Colonic mucosa (tissue), 4 donors: ENCODE measurements around the gene PRKN. TPM values are rescaled to one million over a fixed set of nuclear protein-coding genes. Genes with fewer than 3 reads are reported as not detected.

ENCODE experiments used
- DNase-seq: peaks from one replicate; pipeline ENCODE4 v3.0.0-alpha.2; 2020
- H3K27ac ChIP-seq: fragments of 200-600 bp; one replicate; pipeline ENCODE4 v1.8.0; 2021
- H3K27me3 ChIP-seq: fragments of 200-600 bp; one replicate; pipeline ENCODE4 v1.8.0; 2021
- H3K36me3 ChIP-seq: fragments of 200-600 bp; one replicate; pipeline ENCODE4 v1.8.0; 2021
- H3K4me1 ChIP-seq: fragments of 200-600 bp; one replicate; pipeline ENCODE4 v1.8.0; 2021; ENCODE audit warnings: mild to moderate bottlenecking
- H3K4me3 ChIP-seq: fragments of 200-600 bp; one replicate; pipeline ENCODE4 v1.8.0; 2021
- H3K9ac ChIP-seq, 2 donors: one replicate each; pipeline ENCODE4 v1.7.0; 2013; ENCODE audit warnings: control low read depth in 2 of 2, low read depth in 2 of 2, low read length in 2 of 2
- H3K9me3 ChIP-seq: fragments of 200-600 bp; one replicate; pipeline ENCODE4 v1.8.0; 2021
- CTCF ChIP-seq: fragments of 200-600 bp; IDR thresholded peaks from one replicate; pipeline ENCODE4 v1.8.0; 2022; ENCODE audit warnings: antibody characterized with exemption, mild to moderate bottlenecking
- intact Hi-C: fragments of 100-400 bp; cut with DNase I; formaldehyde crosslinking; loops from one replicate; pipeline ENCODE4 v1.14.1; 2022
- total RNA-seq, 2 donors: library from RNA; stranded (reverse); fragmentation: NEBNext Ultra II Directional in 1 of 2; extraction: Animal tissue kit (Norgen Biotek cat#: 25700) in 1 of 2; gene quantifications; one replicate each; pipeline ENCODE4 v1.2.1, GENCODE V29; 2021
- donor health status: healthy.
- donor health status: DM: no; HTN: no; CAD: no.
- donor health status: DM: no; HTN: no; CAD: no.

The PRKN gene
- total RNA-seq, 2 donors from 2014 or later = 3.7 to 8.1 TPM

GRCh38 chr6:162478192-162478671 is 249.3 kb downstream of the PRKN start:
- no peaks in the 10 kb centered on the region for H3K27me3 ChIP-seq
- H3K9ac ChIP-seq = no peak overlapping the region
- DNase-seq = no peak
- no peak for TF ChIP-seq CTCF
- H3K9me3 ChIP-seq = no peaks in the 10 kb centered on the region
- no peaks in the 10 kb centered on the region for H3K36me3 ChIP-seq
- no peak overlapping the region for H3K4me3 ChIP-seq
- H3K4me1 ChIP-seq = no peaks in the 10 kb centered on the region
- intact Hi-C loops = no loop called here
- no peak overlapping the region for H3K27ac ChIP-seq

- H3K4me1 ChIP-seq = no peaks in the 10 kb centered on the region
- no peaks in the 10 kb centered on the region for H3K36me3 ChIP-seq
- no peaks in the 10 kb centered on the region for H3K9me3 ChIP-seq
- H3K4me3 ChIP-seq = no peak overlapping the region
- DNase-seq = no peak
- H3K27me3 ChIP-seq = no peaks in the 10 kb centered on the region
- H3K9ac ChIP-seq = no peak overlapping the region
- no peak for TF ChIP-seq CTCF
- no peak overlapping the region for H3K27ac ChIP-seq
- intact Hi-C loops = no loop called here
Observed at GRCh38 chr6:162474722-162475121, 252.8 kb downstream of the PRKN start.

GRCh38 chr6:162471842-162472241 is 255.7 kb downstream of the PRKN start:
- Histone ChIP-seq H3K4me1 (no peaks in the 10 kb centered on the region), H3K9ac (no peak overlapping the region), H3K4me3 (no peak overlapping the region), H3K36me3 (no peaks in the 10 kb centered on the region), H3K9me3 (no peaks in the 10 kb centered on the region), H3K27me3 (no peaks in the 10 kb centered on the region), H3K27ac (no peak overlapping the region)
- intact Hi-C loops = no loop called here
- DNase-seq = no peak
- no peak for TF ChIP-seq CTCF

GRCh38 chr6:162468326-162468725 is 259.2 kb downstream of the PRKN start:
- no peaks in the 10 kb centered on the region for H3K4me1 ChIP-seq
- H3K9ac ChIP-seq = no peak overlapping the region
- no peak for DNase-seq
- no peak for TF ChIP-seq CTCF
- no peak overlapping the region for H3K27ac ChIP-seq
- no peaks in the 10 kb centered on the region for H3K9me3 ChIP-seq
- intact Hi-C loops = no loop called here
- H3K27me3 ChIP-seq = no peaks in the 10 kb centered on the region
- H3K4me3 ChIP-seq = no peak overlapping the region
- H3K36me3 ChIP-seq = no peaks in the 10 kb centered on the region

GRCh38 chr6:162467679-162468078 is 259.9 kb downstream of the PRKN start:
- intact Hi-C loops = no loop called here
- no peaks in the 10 kb centered on the region for H3K4me1 ChIP-seq
- H3K27me3 ChIP-seq = no peaks in the 10 kb centered on the region
- no peaks in the 10 kb centered on the region for H3K9me3 ChIP-seq
- H3K36me3 ChIP-seq = no peaks in the 10 kb centered on the region
- no peak for DNase-seq
- TF ChIP-seq CTCF = no peak
- no peak overlapping the region for H3K9ac ChIP-seq
- no peak overlapping the region for H3K4me3 ChIP-seq
- no peak overlapping the region for H3K27ac ChIP-seq

- intact Hi-C loops = no loop called here
- no peaks in the 10 kb centered on the region for H3K27me3 ChIP-seq
- H3K4me1 ChIP-seq = no peaks in the 10 kb centered on the region
- no peak overlapping the region for H3K27ac ChIP-seq
- no peak for DNase-seq
- no peak for TF ChIP-seq CTCF
- H3K9me3 ChIP-seq = no peaks in the 10 kb centered on the region
- H3K4me3 ChIP-seq = no peak overlapping the region
- no peaks in the 10 kb centered on the region for H3K36me3 ChIP-seq
- H3K9ac ChIP-seq = no peak overlapping the region
Observed at GRCh38 chr6:162463576-162463975, 264.0 kb downstream of the PRKN start.
